Measurements from ENCODE around the gene COMMD6.

The COMMD6 gene

DNA sequence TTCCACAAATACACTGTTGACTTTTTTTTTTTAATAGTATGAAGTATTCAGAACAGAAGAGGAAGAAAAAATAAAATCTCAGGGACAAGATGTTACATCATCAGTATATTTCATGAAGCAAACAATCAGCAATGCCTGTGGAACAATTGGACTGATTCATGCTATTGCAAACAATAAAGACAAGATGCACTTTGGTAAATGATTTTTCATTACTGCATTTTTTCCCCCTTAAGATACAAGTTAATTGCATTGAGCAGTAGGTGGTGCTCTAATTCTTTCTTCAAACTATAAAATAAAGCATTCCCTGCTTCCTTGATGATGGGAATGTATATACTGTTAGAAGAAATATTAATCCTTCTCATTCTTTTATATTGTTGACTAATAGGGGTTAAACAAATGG lies 29.0 kb upstream of the COMMD6 start:
- no peak for DNase-seq
- H3K36me3 ChIP-seq (ENCODE audit: control insufficient read depth in 4 of 4, insufficient read depth in 4 of 4, low read length in 3 of 4): peaks cover 12 to 40% (median 19%) of the 10 kb centered on the region in 4 experiments
- CTCF ChIA-PET: no interaction called here

DNA sequence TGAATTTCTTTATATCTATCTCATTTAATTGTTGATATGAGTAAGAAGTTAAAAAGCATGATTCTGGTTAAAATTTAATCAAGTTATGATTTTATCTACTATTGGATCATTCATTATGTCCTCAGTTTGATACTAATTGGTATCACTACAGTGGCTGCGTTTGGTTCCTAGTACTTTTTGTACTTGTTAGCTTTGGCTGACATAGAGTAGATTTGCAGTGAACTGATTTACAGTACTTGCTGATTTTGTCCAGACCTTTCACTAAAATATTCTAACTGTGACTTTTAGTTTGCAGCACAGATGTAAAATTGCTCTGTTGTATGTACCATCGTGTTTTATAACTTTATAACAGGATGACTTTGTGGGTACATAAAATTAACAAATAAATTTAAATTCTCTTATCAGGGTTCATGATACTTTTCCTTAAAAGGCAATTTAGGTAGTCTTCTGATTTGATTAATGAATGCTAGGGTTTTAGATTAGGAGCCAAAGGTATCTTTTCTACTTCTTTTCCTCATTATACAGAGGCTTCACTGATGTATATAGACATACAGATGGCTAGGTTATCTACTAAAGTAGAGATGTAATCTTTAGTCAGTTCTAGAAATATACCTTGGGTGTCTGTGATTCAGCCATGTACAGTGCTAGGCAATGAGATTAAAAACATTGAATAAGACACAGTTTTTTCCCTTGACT lies 20.7 kb upstream of the COMMD6 start:
- CTCF ChIA-PET: interaction anchor here (1.1 kb wide), 1 partner anchor 8 kb away, joined by 3 read pairs; no protein-coding TSS in a partner anchor

More for the DNA sequence above, 29.0 kb upstream of the COMMD6 start:
- Histone ChIP-seq H3K27ac (ENCODE audit: insufficient read depth in 1 of 2, low read depth in 1 of 2, low read length in 2 of 2, poor library complexity in 1 of 2, severe bottlenecking in 2 of 2) (no peak overlapping the region), H3K9me3 (ENCODE audit: control extremely low read depth in 1 of 5, control insufficient read depth in 4 of 5, insufficient read depth in 2 of 5, low read depth in 1 of 5, low read length in 4 of 5) (no peaks in the 10 kb centered on the region), H3K4me1 (ENCODE audit: control extremely low read depth in 1 of 4, control insufficient read depth in 4 of 4, insufficient read depth in 4 of 4, low read length in 3 of 4) (no peaks in the 10 kb centered on the region), H3K4me3 (ENCODE audit: control insufficient read depth in 1 of 7, extremely low read depth in 1 of 7, insufficient read depth in 4 of 7, low read depth in 2 of 7, low read length in 6 of 7) (no peak overlapping the region), H3K27me3 (replicated peaks in 2 of 5; ENCODE audit: control insufficient read depth in 4 of 5, insufficient read depth in 5 of 5, low read length in 4 of 5) (no peaks in the 10 kb centered on the region)
- POLR2A ChIA-PET: no interaction called here

GRCh38 chr13:75556961-75557360 lies 19.3 kb upstream of the COMMD6 start:
- WGBS (ENCODE audit: insufficient coverage): 100% methylated on average over 1 of the region's 2 CpGs
- Histone ChIP-seq H3K36me3 (ENCODE audit: control insufficient read depth in 4 of 4, insufficient read depth in 4 of 4, low read length in 3 of 4) (peaks cover 6 to 28% (median 17%) of the 10 kb centered on the region in 4 experiments), H3K27ac (ENCODE audit: insufficient read depth in 1 of 2, low read depth in 1 of 2, low read length in 2 of 2, poor library complexity in 1 of 2, severe bottlenecking in 2 of 2) (no peak overlapping the region), H3K9me3 (ENCODE audit: control extremely low read depth in 1 of 5, control insufficient read depth in 4 of 5, insufficient read depth in 2 of 5, low read depth in 1 of 5, low read length in 4 of 5) (no peaks in the 10 kb centered on the region), H3K4me3 (ENCODE audit: control insufficient read depth in 1 of 7, extremely low read depth in 1 of 7, insufficient read depth in 4 of 7, low read depth in 2 of 7, low read length in 6 of 7) (no peak overlapping the region), H3K4me1 (ENCODE audit: control extremely low read depth in 1 of 4, control insufficient read depth in 4 of 4, insufficient read depth in 4 of 4, low read length in 3 of 4) (peaks cover 0 to 4% (median 0%) of the 10 kb centered on the region in 4 experiments), H3K27me3 (replicated peaks in 2 of 5; ENCODE audit: control insufficient read depth in 4 of 5, insufficient read depth in 5 of 5, low read length in 4 of 5) (no peaks in the 10 kb centered on the region)
- CTCF ChIA-PET: no interaction called here
- POLR2A ChIA-PET: no interaction called here
- DNase-seq: no peak

More for the DNA sequence above, 20.7 kb upstream of the COMMD6 start:
- POLR2A ChIA-PET: no interaction called here
- no CpG with 5 or more reads among the region's 2 CpGs for WGBS (ENCODE audit: insufficient coverage)
- H3K9me3 ChIP-seq (ENCODE audit: control extremely low read depth in 1 of 5, control insufficient read depth in 4 of 5, insufficient read depth in 2 of 5, low read depth in 1 of 5, low read length in 4 of 5): no peaks in the 10 kb centered on the region
- DNase-seq: no peak
- no peak overlapping the region for H3K4me3 ChIP-seq (ENCODE audit: control insufficient read depth in 1 of 7, extremely low read depth in 1 of 7, insufficient read depth in 4 of 7, low read depth in 2 of 7, low read length in 6 of 7)
- H3K27ac ChIP-seq (ENCODE audit: insufficient read depth in 1 of 2, low read depth in 1 of 2, low read length in 2 of 2, poor library complexity in 1 of 2, severe bottlenecking in 2 of 2): no peak overlapping the region
- no peaks in the 10 kb centered on the region for H3K27me3 ChIP-seq (replicated peaks in 2 of 5; ENCODE audit: control insufficient read depth in 4 of 5, insufficient read depth in 5 of 5, low read length in 4 of 5)
- peaks cover 0 to 4% (median 0%) of the 10 kb centered on the region in 4 experiments for H3K4me1 ChIP-seq (ENCODE audit: control extremely low read depth in 1 of 4, control insufficient read depth in 4 of 4, insufficient read depth in 4 of 4, low read length in 3 of 4)
- peaks cover 9 to 35% (median 18%) of the 10 kb centered on the region in 4 experiments for H3K36me3 ChIP-seq (ENCODE audit: control insufficient read depth in 4 of 4, insufficient read depth in 4 of 4, low read length in 3 of 4)

GRCh38 chr13:75555836-75556235 lies 18.2 kb upstream of the COMMD6 start:
- H3K27me3 ChIP-seq (replicated peaks in 2 of 5; ENCODE audit: control insufficient read depth in 4 of 5, insufficient read depth in 5 of 5, low read length in 4 of 5): no peaks in the 10 kb centered on the region
- H3K9me3 ChIP-seq (ENCODE audit: control extremely low read depth in 1 of 5, control insufficient read depth in 4 of 5, insufficient read depth in 2 of 5, low read depth in 1 of 5, low read length in 4 of 5): no peaks in the 10 kb centered on the region
- no peak overlapping the region for H3K27ac ChIP-seq (ENCODE audit: insufficient read depth in 1 of 2, low read depth in 1 of 2, low read length in 2 of 2, poor library complexity in 1 of 2, severe bottlenecking in 2 of 2)
- ChIA-PET CTCF (interaction anchor here (1.2 kb wide), 1 partner anchor 77 kb away, joined by 3 read pairs; no protein-coding TSS in a partner anchor), POLR2A (no interaction called here)
- no CpG with 5 or more reads among the region's 1 CpG for WGBS (ENCODE audit: insufficient coverage)
- peaks cover 0 to 6% (median 2%) of the 10 kb centered on the region in 4 experiments for H3K4me1 ChIP-seq (ENCODE audit: control extremely low read depth in 1 of 4, control insufficient read depth in 4 of 4, insufficient read depth in 4 of 4, low read length in 3 of 4)
- no peak for DNase-seq
- peaks cover 6 to 25% (median 16%) of the 10 kb centered on the region in 4 experiments for H3K36me3 ChIP-seq (ENCODE audit: control insufficient read depth in 4 of 4, insufficient read depth in 4 of 4, low read length in 3 of 4)
- H3K4me3 ChIP-seq (ENCODE audit: control insufficient read depth in 1 of 7, extremely low read depth in 1 of 7, insufficient read depth in 4 of 7, low read depth in 2 of 7, low read length in 6 of 7): no peak overlapping the region

- WGBS (ENCODE audit: insufficient coverage): 100% methylated on average over 3 of the region's 3 CpGs
- CTCF ChIA-PET: no interaction called here
- POLR2A ChIA-PET: no interaction called here
Observed at GRCh38 chr13:75554981-75555380, 17.3 kb upstream of the COMMD6 start.

DNA sequence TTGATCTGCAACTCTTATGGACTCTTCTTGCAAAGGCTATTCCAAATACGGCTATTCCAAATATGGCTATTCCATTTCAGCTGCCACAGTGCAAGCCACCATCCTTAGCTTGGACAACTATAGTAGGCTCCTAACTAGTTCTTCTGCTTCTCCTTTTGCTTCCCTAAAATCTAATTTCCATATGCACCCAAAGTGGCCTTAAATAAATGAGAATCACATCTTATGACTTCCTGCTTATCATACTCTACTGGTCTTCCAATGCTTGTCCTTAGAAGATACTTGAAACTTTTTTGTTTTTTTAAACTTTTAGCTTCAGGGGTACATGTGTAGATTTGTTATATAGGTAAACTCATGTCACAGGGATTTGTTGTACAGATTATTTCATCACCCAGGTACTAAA lies 16.8 kb upstream of the COMMD6 start:
- ChIA-PET POLR2A (no interaction called here), CTCF (no interaction called here)
- Histone ChIP-seq H3K9me3 (ENCODE audit: control extremely low read depth in 1 of 5, control insufficient read depth in 4 of 5, insufficient read depth in 2 of 5, low read depth in 1 of 5, low read length in 4 of 5) (no peaks in the 10 kb centered on the region), H3K27me3 (replicated peaks in 2 of 5; ENCODE audit: control insufficient read depth in 4 of 5, insufficient read depth in 5 of 5, low read length in 4 of 5) (no peaks in the 10 kb centered on the region), H3K4me1 (ENCODE audit: control extremely low read depth in 1 of 4, control insufficient read depth in 4 of 4, insufficient read depth in 4 of 4, low read length in 3 of 4) (peaks cover 7 to 16% (median 11%) of the 10 kb centered on the region in 4 experiments), H3K27ac (ENCODE audit: insufficient read depth in 1 of 2, low read depth in 1 of 2, low read length in 2 of 2, poor library complexity in 1 of 2, severe bottlenecking in 2 of 2) (no peak overlapping the region), H3K36me3 (ENCODE audit: control insufficient read depth in 4 of 4, insufficient read depth in 4 of 4, low read length in 3 of 4) (peaks cover 6 to 25% (median 14%) of the 10 kb centered on the region in 4 experiments), H3K4me3 (ENCODE audit: control insufficient read depth in 1 of 7, extremely low read depth in 1 of 7, insufficient read depth in 4 of 7, low read depth in 2 of 7, low read length in 6 of 7) (no peak overlapping the region)
- no peak for DNase-seq
- WGBS (ENCODE audit: insufficient coverage): 100% methylated on average over 1 of the region's 1 CpG

More at GRCh38 chr13:75554981-75555380, 17.3 kb upstream of the COMMD6 start:
- DNase-seq: no peak
- peaks cover 7 to 15% (median 10%) of the 10 kb centered on the region in 4 experiments for H3K4me1 ChIP-seq (ENCODE audit: control extremely low read depth in 1 of 4, control insufficient read depth in 4 of 4, insufficient read depth in 4 of 4, low read length in 3 of 4)
- H3K9me3 ChIP-seq (ENCODE audit: control extremely low read depth in 1 of 5, control insufficient read depth in 4 of 5, insufficient read depth in 2 of 5, low read depth in 1 of 5, low read length in 4 of 5): no peaks in the 10 kb centered on the region
- H3K36me3 ChIP-seq (ENCODE audit: control insufficient read depth in 4 of 4, insufficient read depth in 4 of 4, low read length in 3 of 4): peaks cover 6 to 25% (median 14%) of the 10 kb centered on the region in 4 experiments
- no peak overlapping the region for H3K4me3 ChIP-seq (ENCODE audit: control insufficient read depth in 1 of 7, extremely low read depth in 1 of 7, insufficient read depth in 4 of 7, low read depth in 2 of 7, low read length in 6 of 7)
- H3K27me3 ChIP-seq (replicated peaks in 2 of 5; ENCODE audit: control insufficient read depth in 4 of 5, insufficient read depth in 5 of 5, low read length in 4 of 5): no peaks in the 10 kb centered on the region
- H3K27ac ChIP-seq (ENCODE audit: insufficient read depth in 1 of 2, low read depth in 1 of 2, low read length in 2 of 2, poor library complexity in 1 of 2, severe bottlenecking in 2 of 2): no peak overlapping the region

DNA sequence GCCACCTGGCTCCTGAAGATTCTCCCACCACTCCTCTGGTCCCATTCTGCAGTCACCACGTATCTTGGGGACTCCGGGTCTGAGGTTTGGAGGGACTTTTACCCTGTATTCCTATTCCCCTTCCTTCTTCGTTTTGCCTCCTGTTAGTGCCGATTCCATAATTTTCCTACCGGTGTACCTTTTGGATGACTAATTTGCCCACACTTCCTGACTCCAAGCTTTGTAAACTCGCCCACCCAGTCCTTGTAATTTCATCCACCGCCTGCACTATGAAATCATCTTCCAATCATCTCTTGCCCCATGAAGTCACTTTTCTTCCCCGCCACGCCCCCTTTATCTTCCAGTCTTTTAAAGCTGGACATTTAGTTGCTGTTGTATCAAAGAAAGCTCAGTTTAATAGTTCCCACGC lies 12.5 kb upstream of the COMMD6 start:
- Histone ChIP-seq H3K4me3 (ENCODE audit: control insufficient read depth in 1 of 7, extremely low read depth in 1 of 7, insufficient read depth in 4 of 7, low read depth in 2 of 7, low read length in 6 of 7) (peak overlapping the region; percentile 93 to 99 (median 98)), H3K9me3 (ENCODE audit: control extremely low read depth in 1 of 5, control insufficient read depth in 4 of 5, insufficient read depth in 2 of 5, low read depth in 1 of 5, low read length in 4 of 5) (no peaks in the 10 kb centered on the region), H3K27me3 (replicated peaks in 2 of 5; ENCODE audit: control insufficient read depth in 4 of 5, insufficient read depth in 5 of 5, low read length in 4 of 5) (no peaks in the 10 kb centered on the region), H3K4me1 (ENCODE audit: control extremely low read depth in 1 of 4, control insufficient read depth in 4 of 4, insufficient read depth in 4 of 4, low read length in 3 of 4) (peaks cover 9 to 25% (median 16%) of the 10 kb centered on the region in 4 experiments), H3K36me3 (ENCODE audit: control insufficient read depth in 4 of 4, insufficient read depth in 4 of 4, low read length in 3 of 4) (peaks cover 3 to 19% (median 12%) of the 10 kb centered on the region in 4 experiments), H3K27ac (ENCODE audit: insufficient read depth in 1 of 2, low read depth in 1 of 2, low read length in 2 of 2, poor library complexity in 1 of 2, severe bottlenecking in 2 of 2) (peak overlapping the region; percentile 95 to 97)
- POLR2A ChIA-PET: no interaction called here
- DNase-seq: peak; percentile 33 to 81 (median 75)
- WGBS (ENCODE audit: insufficient coverage): 0% methylated on average over 7 of the region's 10 CpGs
- CTCF ChIA-PET: interaction anchor here (0.7 to 1.8 kb wide), 6 partner anchors 9 to 178 kb away, joined by 3 to 8 read pairs (median 4); partner anchors contain the start of gene TBC1D4

All from common myeloid progenitor, CD34-positive (primary cell).